Stimulated activated CD4-positive, alpha-beta T cell treated with anti-CD3 and anti-CD28 coated beads, Interleukin-1b, Interleukin-23, amount 100 ng/mL, for 4 hours (primary cell): ENCODE results near the gene ATN1.
A peak's percentile ranks its signal among the peaks of the same experiment; 100 is the strongest.

Experiments used
- DNase-seq, 2 donors: peaks; one replicate each; pipeline ENCODE4 v3.0.0-alpha.2; 2020; ENCODE audit warnings: low read depth in 2 of 2

The ATN1 gene

GRCh38 chr12:6944381-6945186 lies 16.8 kb downstream of the ATN1 start:
- DNase-seq = peak; percentile 75 to 77

GRCh38 chr12:6945613-6946012 lies 17.9 kb downstream of the ATN1 start:
- DNase-seq = no peak

- no peak for DNase-seq
Measured at GRCh38 chr12:6946033-6946919, 18.5 kb downstream of the ATN1 start.

GRCh38 chr12:6946920-6947374 lies 19.2 kb downstream of the ATN1 start:
- no peak for DNase-seq

- no peak for DNase-seq
Measured at GRCh38 chr12:6947615-6948014, 19.9 kb downstream of the ATN1 start.

GRCh38 chr12:6948873-6949594 lies 21.3 kb downstream of the ATN1 start:
- no peak for DNase-seq

GRCh38 chr12:6950401-6950801 lies 22.6 kb downstream of the ATN1 start:
- no peak for DNase-seq

- DNase-seq = no peak
Measured at GRCh38 chr12:6950811-6951540, 23.2 kb downstream of the ATN1 start, which contains the start of gene PTPN6. Gene PTPN6 (plus strand): TSS chr12:6951356. CDS start chr12:6951513, 157 bp downstream.

GRCh38 chr12:6951551-6952120 lies 23.9 kb downstream of the ATN1 start:
- no peak for DNase-seq

GRCh38 chr12:6952121-6952862 lies 24.5 kb downstream of the ATN1 start:
- DNase-seq = no peak

- no peak for DNase-seq
Measured at GRCh38 chr12:6952863-6953441, 25.2 kb downstream of the ATN1 start.

- peak in 1 of 2 donors; percentile 77 for DNase-seq
Measured at GRCh38 chr12:6953442-6954315, 25.9 kb downstream of the ATN1 start.

GRCh38 chr12:6954316-6955107 lies 26.8 kb downstream of the ATN1 start:
- DNase-seq = no peak

- DNase-seq = no peak
Measured at GRCh38 chr12:6955108-6956020, 27.6 kb downstream of the ATN1 start.

GRCh38 chr12:6956021-6956727 lies 28.4 kb downstream of the ATN1 start:
- DNase-seq = no peak

GRCh38 chr12:6957151-6957701 lies 29.5 kb downstream of the ATN1 start:
- DNase-seq = no peak
